Activated T-cell treated with anti-CD3 and anti-CD28 coated beads, Interleukin-2, amount 50 U/mL, for 24 hours (primary cell): ENCODE results near the gene ZNF564.

Experiments
- DNase-seq: peaks from one replicate; pipeline ENCODE4 v3.0.0-alpha.2; 2020
- H3K27ac Mint-ChIP-seq: 2 replicates; pipeline ENCODE4 v1.8.0; 2020; ENCODE audit warnings: mild to moderate bottlenecking, mixed read lengths
- H3K27me3 Mint-ChIP-seq: 2 replicates; pipeline ENCODE4 v1.8.0; 2020; ENCODE audit warnings: mixed read lengths
- H3K36me3 Mint-ChIP-seq: 2 replicates; pipeline ENCODE4 v1.8.0; 2020; ENCODE audit warnings: low read depth, mixed read lengths
- H3K4me1 Mint-ChIP-seq: 2 replicates; pipeline ENCODE4 v1.8.0; 2020; ENCODE audit warnings: low read depth, mixed read lengths
- H3K4me3 Mint-ChIP-seq: 2 replicates; pipeline ENCODE4 v1.8.0; 2020; ENCODE audit warnings: mild to moderate bottlenecking, moderate library complexity, mixed read lengths
- H3K9me3 Mint-ChIP-seq: 2 replicates; pipeline ENCODE4 v1.8.0; 2020; ENCODE audit warnings: mixed read lengths

The ZNF564 gene

GRCh38 chr19:12484371-12485051 lies 66.8 kb downstream of the ZNF564 start, which contains the start of gene ZNF709:
Gene ZNF709, minus strand, starts transcription at chr19:12484816. Its CDS starts 159 bp downstream, at chr19:12484657.
- peaks cover 9% of the 10 kb centered on the region for H3K36me3 Mint-ChIP-seq
- H3K9me3 Mint-ChIP-seq = no peaks in the 10 kb centered on the region
- H3K4me1 Mint-ChIP-seq = peaks cover 31% of the 10 kb centered on the region
- DNase-seq = peak; percentile 94
- H3K4me3 Mint-ChIP-seq = peak within 1 kb of the TSS; percentile 94
- H3K27me3 Mint-ChIP-seq = no peaks in the 10 kb centered on the region
- peak within 1 kb of the TSS; percentile 90 for H3K27ac Mint-ChIP-seq

- peak overlapping the region; percentile 94 for H3K4me3 Mint-ChIP-seq
- peaks cover 9% of the 10 kb centered on the region for H3K36me3 Mint-ChIP-seq
- H3K4me1 Mint-ChIP-seq = peaks cover 32% of the 10 kb centered on the region
- no peaks in the 10 kb centered on the region for H3K27me3 Mint-ChIP-seq
- DNase-seq = no peak
- H3K27ac Mint-ChIP-seq = peak overlapping the region; percentile 38
- no peaks in the 10 kb centered on the region for H3K9me3 Mint-ChIP-seq
Measured at GRCh38 chr19:12484011-12484370, 67.3 kb downstream of the ZNF564 start.

GRCh38 chr19:12482509-12482886 lies 68.8 kb downstream of the ZNF564 start:
- peaks cover 9% of the 10 kb centered on the region for H3K36me3 Mint-ChIP-seq

GRCh38 chr19:12481781-12482508 lies 69.3 kb downstream of the ZNF564 start:
- peak overlapping the region; percentile 50 for H3K27ac Mint-ChIP-seq
- H3K27me3 Mint-ChIP-seq = no peaks in the 10 kb centered on the region
- H3K9me3 Mint-ChIP-seq = no peaks in the 10 kb centered on the region
- peaks cover 46% of the 10 kb centered on the region for H3K4me1 Mint-ChIP-seq
- H3K36me3 Mint-ChIP-seq = peaks cover 9% of the 10 kb centered on the region
- DNase-seq = no peak
- peak overlapping the region; percentile 94 for H3K4me3 Mint-ChIP-seq

More at GRCh38 chr19:12482509-12482886, 68.8 kb downstream of the ZNF564 start:
- Mint-ChIP-seq H3K4me1 (peaks cover 46% of the 10 kb centered on the region), H3K9me3 (no peaks in the 10 kb centered on the region), H3K27ac (peak overlapping the region; percentile 61), H3K27me3 (no peaks in the 10 kb centered on the region), H3K4me3 (peak overlapping the region; percentile 94)
- no peak for DNase-seq

- no peak for DNase-seq
- peaks cover 12% of the 10 kb centered on the region for H3K36me3 Mint-ChIP-seq
- no peaks in the 10 kb centered on the region for H3K27me3 Mint-ChIP-seq
- no peak overlapping the region for H3K4me3 Mint-ChIP-seq
- no peaks in the 10 kb centered on the region for H3K9me3 Mint-ChIP-seq
- H3K4me1 Mint-ChIP-seq = peaks cover 42% of the 10 kb centered on the region
- no peak overlapping the region for H3K27ac Mint-ChIP-seq
Measured at GRCh38 chr19:12478234-12478941, 72.9 kb downstream of the ZNF564 start.
